HG02642 (cell line): ENCODE results near the gene ST6GALNAC2.
"Not testable (repeated sequence)": the region's sequence is repeated elsewhere in the genome, so short reads cannot be mapped to it uniquely, and the experiment has no call there.

Experiments
- ATAC-seq: cut with Tn5 transposase; IDR thresholded peaks from one replicate; pipeline ENCODE4 v1.9.1; 2021; ENCODE audit warnings: mild to moderate bottlenecking; ENCODE audit not compliant: unreplicated experiment, poor library complexity

Gene ST6GALNAC2

GRCh38 chr17:76530811-76531485, 54.7 kb downstream of the ST6GALNAC2 start:
- ATAC-seq, result no peak

GRCh38 chr17:76530095-76530723, 55.5 kb downstream of the ST6GALNAC2 start:
- ATAC-seq, result no peak

GRCh38 chr17:76529224-76530094, 56.2 kb downstream of the ST6GALNAC2 start:
- ATAC-seq, result no peak

- ATAC-seq, result no peak
Measured at GRCh38 chr17:76528528-76529223, 57.0 kb downstream of the ST6GALNAC2 start.

GRCh38 chr17:76528156-76528527, 57.5 kb downstream of the ST6GALNAC2 start:
- no peak for ATAC-seq

GRCh38 chr17:76527430-76528111, 58.1 kb downstream of the ST6GALNAC2 start:
- ATAC-seq, result no peak

GRCh38 chr17:76527016-76527415, 58.6 kb downstream of the ST6GALNAC2 start:
- ATAC-seq, result not testable (repeated sequence)

GRCh38 chr17:76525513-76525833, 60.2 kb downstream of the ST6GALNAC2 start:
- ATAC-seq, result not testable (repeated sequence)

GRCh38 chr17:76524598-76525512, 60.8 kb downstream of the ST6GALNAC2 start:
- no peak for ATAC-seq

GRCh38 chr17:76523084-76524037, 62.3 kb downstream of the ST6GALNAC2 start:
- peak; percentile 63 for ATAC-seq

- ATAC-seq, result not testable (repeated sequence)
Measured at GRCh38 chr17:76521683-76522082, 64.0 kb downstream of the ST6GALNAC2 start.

GRCh38 chr17:76521262-76521661, 64.4 kb downstream of the ST6GALNAC2 start:
- ATAC-seq, result no peak

GRCh38 chr17:76519048-76519966, 66.4 kb downstream of the ST6GALNAC2 start:
- ATAC-seq, result no peak

GRCh38 chr17:76517638-76518038, 68.0 kb downstream of the ST6GALNAC2 start:
- no peak for ATAC-seq
